ENCODE results near the gene B4GALT4.
"Not testable (repeated sequence)": the region's sequence is repeated elsewhere in the genome, so short reads cannot be mapped to it uniquely, and the experiment has no call there.

B4GALT4 gene

DNA sequence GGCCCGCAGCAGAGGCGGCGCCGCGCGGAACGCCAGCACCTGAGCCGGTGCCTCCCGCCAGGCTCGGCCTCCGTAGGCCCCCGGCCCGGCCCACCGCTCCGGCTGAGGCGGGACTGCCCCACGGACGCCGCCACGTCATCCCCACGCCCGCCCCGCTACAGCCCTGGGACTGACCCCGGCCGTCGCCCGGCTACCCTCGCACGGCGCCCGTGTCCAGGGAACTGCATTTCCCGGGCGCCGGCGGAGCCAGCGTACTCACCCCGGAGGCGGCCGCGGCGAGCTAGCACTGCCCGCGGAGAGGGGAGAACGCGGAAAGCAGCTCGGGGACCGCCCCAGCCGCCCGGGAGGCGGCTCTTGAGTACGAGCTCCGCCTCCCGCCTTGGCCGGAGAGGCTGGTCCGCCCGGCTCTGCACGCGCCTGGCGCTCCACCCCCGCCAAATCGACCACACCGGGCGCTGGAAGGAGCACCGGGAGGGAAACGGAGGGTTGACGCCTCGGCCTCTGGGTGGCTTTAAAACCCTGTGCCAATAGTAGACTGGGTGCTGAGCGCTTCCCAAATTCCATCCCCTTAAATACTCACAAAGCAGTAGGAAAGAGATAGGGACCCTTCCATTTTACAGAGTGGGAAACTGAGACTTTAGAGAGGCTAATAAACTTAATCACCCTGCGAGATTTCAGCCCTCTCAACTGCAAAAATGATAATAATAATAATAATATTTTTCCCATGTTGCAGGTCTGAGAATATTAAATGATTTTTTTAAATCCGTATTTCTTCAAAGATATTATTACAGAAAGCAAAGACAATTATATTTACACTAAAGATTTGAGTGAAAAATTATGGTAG, at the start of gene B4GALT4:
B4GALT4 (minus strand) TSS at position 288 of the 844 bp plus-strand sequence. CDS start 10,779 bp downstream, outside the sequence.
- in situ Hi-C loops (cut with HindIII; ENCODE audit: low sequenced_read_pairs): no loop called here

GRCh38 chr3:119289404-119289770, 48.7 kb upstream of the B4GALT4 start:
- in situ Hi-C loops (cut with HindIII; ENCODE audit: low sequenced_read_pairs): no loop called here

DNA sequence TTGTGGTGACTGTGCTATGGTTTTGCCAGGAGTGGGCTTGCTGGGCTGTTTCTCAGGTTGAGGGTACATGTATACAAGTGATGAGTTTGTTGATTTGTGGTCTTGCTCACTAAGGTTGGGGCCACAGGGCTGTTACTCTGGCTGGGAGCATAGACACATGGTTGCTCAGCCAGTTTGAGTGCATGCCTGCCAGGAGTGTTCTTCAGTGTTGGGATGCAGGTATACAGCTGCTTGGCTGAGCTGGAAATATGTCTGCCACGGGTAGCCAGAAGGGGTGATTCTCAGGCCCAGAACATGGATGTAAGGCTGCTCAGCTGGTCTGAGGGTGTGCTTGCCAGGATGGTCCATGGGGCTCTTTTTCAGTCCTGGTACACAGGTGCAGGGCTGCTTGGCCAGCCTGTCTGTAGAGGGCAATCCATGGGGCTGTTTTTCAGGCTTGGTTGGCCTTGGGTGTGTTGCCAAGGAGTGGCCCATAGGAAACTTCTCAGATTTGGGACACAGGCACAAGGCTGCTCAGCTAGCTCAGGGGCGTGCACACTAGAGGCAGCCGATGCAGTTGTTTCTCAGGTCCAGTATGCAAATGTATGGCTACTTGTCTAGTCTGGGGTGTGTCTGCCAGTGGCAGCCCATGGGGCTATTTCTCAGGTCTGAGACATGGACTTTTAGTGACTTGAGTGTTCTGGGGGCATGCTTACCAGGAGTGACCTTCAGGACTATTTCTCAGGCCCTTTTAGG, 48.2 kb upstream of the B4GALT4 start:
- in situ Hi-C loops (cut with HindIII; ENCODE audit: low sequenced_read_pairs): no loop called here

GRCh38 chr3:119279584-119280243, 39.0 kb upstream of the B4GALT4 start:
- in situ Hi-C loops (cut with HindIII; ENCODE audit: low sequenced_read_pairs): no loop called here

GRCh38 chr3:119279101-119279554, 38.5 kb upstream of the B4GALT4 start:
- in situ Hi-C loops (cut with HindIII; ENCODE audit: low sequenced_read_pairs): no loop called here

DNA sequence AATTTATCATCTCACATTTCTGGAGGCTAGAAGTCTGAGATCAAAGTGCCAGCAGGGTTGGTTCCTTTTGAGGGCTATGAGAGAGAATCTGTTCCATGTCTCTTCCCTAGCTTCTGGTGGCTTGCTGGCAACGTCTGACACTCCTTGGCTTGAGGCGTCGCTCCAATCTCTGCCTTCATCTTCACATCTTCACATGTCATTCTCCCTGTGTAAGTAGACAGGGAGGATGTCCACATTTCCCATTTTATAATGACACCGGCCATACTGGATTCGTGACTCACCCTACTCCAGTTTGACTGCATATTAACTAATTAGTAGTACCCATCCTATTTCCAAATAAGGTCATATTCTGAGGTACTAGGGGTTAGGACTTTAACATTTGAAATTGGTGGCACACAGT, 36.0 kb upstream of the B4GALT4 start:
- in situ Hi-C loops (cut with HindIII; ENCODE audit: low sequenced_read_pairs): no loop called here

- in situ Hi-C loops (cut with HindIII; ENCODE audit: low sequenced_read_pairs): not testable (repeated sequence)
Observed at GRCh38 chr3:119270212-119270611, 29.5 kb upstream of the B4GALT4 start.

DNA sequence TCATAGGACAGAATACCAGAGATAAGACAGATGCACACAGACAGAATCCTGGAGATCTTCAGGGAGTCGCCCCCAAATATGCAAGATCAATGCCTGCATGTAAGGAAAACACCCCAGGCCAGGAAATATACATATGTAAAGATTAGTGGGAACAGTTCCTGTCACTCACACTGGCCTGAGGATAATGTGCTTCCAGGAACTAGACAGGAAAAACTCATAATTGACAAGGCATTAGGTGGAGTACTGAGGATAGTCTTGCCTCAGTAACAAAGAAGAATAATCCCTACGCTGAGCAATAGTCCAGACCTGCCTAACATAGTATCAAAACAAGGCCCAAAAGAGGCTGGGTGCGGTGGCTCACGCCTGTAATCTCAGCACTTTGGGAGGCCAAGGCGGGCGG, 20.4 kb upstream of the B4GALT4 start:
- in situ Hi-C loops (cut with HindIII; ENCODE audit: low sequenced_read_pairs): loop anchor here (5.0 kb wide), 1 partner anchor 51 kb away; no protein-coding TSS in a partner anchor

- in situ Hi-C loops (cut with HindIII; ENCODE audit: low sequenced_read_pairs): loop anchor here (5.0 kb wide), 1 partner anchor 52 kb away; no protein-coding TSS in a partner anchor
Observed at GRCh38 chr3:119259821-119260220, 19.1 kb upstream of the B4GALT4 start.

DNA sequence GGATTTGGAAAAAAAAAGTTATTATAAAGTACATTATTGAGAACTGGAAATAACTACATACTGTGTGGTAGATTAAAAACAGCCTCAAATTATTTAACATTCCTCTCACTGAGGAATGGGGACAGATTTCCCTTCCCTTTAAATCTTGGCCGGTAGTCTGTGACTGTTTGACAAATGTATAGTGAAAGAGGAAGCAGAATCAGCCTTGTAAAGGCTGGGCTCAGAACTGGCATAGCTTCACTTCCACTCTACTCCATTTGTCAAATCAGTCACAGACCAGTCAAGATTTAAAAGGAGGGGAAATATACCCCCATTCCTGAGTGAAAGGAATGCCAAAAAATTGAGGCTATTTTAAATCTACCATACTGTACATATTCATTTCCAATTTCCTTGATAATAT, 18.2 kb upstream of the B4GALT4 start:
- in situ Hi-C loops (cut with HindIII; ENCODE audit: low sequenced_read_pairs): no loop called here

GRCh38 chr3:119257654-119258410, 17.2 kb upstream of the B4GALT4 start:
- in situ Hi-C loops (cut with HindIII; ENCODE audit: low sequenced_read_pairs): no loop called here

DNA sequence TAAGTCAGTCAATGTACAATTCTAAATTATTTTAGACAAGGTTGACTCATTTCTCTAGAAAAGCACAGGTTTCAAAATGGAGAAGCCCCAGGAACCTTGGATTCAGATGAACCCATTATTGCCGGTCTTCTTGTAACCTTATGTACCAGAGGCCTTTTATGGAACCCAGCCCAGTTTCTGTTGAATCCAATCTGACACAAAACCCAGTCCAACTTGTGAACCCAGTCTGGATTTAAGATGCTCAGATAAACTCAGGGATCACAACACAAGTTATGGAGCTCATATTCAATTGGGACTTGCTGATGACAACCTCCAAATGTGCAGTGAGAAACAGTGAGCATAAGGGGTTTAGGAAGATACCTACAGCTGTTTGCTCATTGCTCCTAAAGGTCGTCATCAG, 16.4 kb upstream of the B4GALT4 start:
- in situ Hi-C loops (cut with HindIII; ENCODE audit: low sequenced_read_pairs): no loop called here

DNA sequence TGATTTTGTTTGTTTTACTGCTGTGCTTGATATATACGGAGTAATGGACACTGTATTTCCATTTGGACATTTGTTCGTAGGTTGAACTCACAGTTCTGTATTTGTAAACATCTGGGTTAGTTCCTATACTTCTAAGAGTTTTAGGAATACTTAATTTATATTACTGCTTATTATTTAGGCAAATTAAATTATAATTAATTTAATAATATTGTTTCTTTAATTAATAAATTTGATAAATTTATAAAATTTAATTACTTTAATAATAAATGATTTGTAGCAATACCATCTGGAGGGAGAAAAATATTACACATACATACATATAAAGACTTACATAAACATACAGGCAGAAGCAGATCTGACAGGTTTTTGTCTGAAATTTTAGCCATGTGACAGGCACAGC, 14.5 kb upstream of the B4GALT4 start:
- in situ Hi-C loops (cut with HindIII; ENCODE audit: low sequenced_read_pairs): no loop called here

GRCh38 chr3:119245778-119246177, 5.1 kb upstream of the B4GALT4 start:
- in situ Hi-C loops (cut with HindIII; ENCODE audit: low sequenced_read_pairs): no loop called here

GRCh38 chr3:119243712-119244111, 3.0 kb upstream of the B4GALT4 start:
- in situ Hi-C loops (cut with HindIII; ENCODE audit: low sequenced_read_pairs): no loop called here

- in situ Hi-C loops (cut with HindIII; ENCODE audit: low sequenced_read_pairs): not testable (repeated sequence)
Observed at GRCh38 chr3:119243058-119243529, 2.4 kb upstream of the B4GALT4 start.

DNA sequence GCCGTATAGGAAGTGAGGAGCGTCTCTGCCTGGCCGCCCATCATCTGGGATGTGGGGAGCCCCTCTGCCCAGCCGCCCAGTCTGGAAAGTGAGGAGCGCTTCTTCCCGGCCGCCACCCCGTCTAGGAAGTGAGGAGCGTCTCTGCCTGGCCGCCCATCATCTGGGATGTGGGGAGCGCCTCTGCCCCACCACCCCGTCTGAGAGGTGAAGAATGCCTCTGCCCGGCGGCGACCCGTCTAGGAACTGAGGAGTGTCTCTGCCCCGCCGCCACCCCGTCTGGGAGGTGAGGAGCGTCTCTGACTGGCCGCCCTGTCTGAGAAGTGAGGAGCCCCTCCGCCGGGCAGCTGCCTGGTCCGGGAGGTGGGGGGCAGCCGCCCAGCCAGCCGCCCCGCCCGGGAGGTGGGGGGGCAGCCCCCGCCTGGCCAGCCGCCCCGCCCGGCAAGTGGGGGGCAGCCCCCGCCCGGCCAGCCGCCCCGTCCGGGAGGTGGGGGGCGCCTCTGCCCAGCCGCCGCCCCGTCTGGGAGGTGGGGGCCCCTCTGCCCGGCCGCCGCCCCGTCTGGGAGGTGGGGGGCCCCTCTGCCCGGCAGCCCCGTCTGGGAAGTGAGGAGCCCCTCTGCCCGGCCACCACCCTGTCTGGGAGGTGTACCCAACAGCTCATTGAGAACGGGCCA, 1.8 kb upstream of the B4GALT4 start:
- in situ Hi-C loops (cut with HindIII; ENCODE audit: low sequenced_read_pairs): not testable (repeated sequence)

DNA sequence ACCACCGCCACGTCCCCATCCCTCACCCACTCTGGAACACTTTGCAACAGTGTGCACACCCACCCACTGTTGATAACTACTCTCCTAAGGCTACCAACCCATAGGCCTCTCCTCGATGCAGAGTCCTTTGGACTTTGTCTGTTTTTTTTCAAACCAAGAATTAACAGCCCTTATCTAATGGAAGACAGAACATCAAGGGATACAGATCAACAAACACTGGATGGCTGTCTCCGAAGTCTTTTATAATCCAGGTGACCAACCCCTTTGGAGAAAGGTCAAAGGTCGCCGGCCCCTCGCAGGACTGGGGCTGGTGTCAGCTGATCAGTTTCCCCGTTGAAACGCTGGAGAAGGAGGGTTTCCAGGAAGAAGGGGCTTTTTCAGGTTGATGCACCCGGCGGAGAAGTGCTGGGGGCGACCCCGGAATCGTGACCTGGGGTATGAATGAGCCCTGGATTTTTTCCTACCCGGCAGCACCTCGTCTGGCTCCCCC, 532 bp downstream of the B4GALT4 start:
- in situ Hi-C loops (cut with HindIII; ENCODE audit: low sequenced_read_pairs): no loop called here

- in situ Hi-C loops (cut with HindIII; ENCODE audit: low sequenced_read_pairs): no loop called here
Observed at GRCh38 chr3:119239206-119239820, 1.4 kb downstream of the B4GALT4 start.
